Stimulated activated CD8-positive, alpha-beta memory T cell treated with anti-CD3 and anti-CD28 coated beads, Interleukin-2, amount 100 ng/mL, for 48 hours (primary cell): ENCODE measurements around the gene DDX10.
"Not testable (repeated sequence)": the region's sequence is repeated elsewhere in the genome, so short reads cannot be mapped to it uniquely, and the experiment has no call there.

ENCODE experiments used
- DNase-seq, 2 donors: peaks; one replicate each; pipeline ENCODE4 v3.0.0-alpha.2; 2020; ENCODE audit warnings: low read depth in 2 of 2

Gene DDX10

GRCh38 chr11:108774037-108774730 is 109.3 kb downstream of the DDX10 start:
- no peak for DNase-seq

- DNase-seq = no peak
These were observed 110.5 kb downstream of the DDX10 start for GRCh38 chr11:108775324-108775723.

DNA sequence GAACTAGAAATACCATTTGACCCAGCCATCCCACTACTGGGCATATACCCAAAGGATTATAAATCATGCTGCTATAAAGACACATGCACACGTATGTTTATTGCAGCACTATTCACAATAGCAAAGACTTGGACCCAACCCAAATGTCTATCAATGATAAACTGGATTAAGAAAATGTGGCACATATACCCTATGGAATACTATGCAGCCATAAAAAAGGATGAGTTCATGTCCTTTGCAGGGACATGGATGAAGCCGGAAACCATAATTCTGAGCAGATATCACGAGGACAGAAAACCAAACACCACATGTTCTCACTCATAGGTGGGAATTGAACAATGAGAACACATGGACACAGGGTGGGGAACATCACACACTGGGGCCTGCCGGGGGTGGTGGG is 114.3 kb downstream of the DDX10 start:
- not testable (repeated sequence) for DNase-seq

DNA sequence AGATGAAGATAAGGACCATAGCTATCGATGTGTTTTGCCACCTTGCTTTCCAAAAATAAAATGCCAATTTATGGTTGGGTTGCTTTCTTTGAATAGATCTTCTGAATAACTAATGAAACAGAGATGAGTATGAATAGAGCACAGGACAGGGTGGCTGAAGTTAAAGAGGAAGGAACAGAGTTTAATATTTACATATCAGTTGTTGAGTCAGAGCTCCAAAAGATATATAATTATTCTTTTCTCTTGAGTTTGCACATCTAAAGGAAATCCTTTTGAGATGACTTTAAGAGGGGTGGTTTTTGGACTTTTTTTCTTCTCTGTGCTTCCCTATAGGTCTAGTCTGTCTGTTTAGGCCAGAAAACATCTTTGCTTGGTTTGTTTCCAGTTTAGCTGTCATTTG is 115.2 kb downstream of the DDX10 start:
- no peak for DNase-seq

GRCh38 chr11:108781946-108782345 is 117.1 kb downstream of the DDX10 start:
- no peak for DNase-seq

DNA sequence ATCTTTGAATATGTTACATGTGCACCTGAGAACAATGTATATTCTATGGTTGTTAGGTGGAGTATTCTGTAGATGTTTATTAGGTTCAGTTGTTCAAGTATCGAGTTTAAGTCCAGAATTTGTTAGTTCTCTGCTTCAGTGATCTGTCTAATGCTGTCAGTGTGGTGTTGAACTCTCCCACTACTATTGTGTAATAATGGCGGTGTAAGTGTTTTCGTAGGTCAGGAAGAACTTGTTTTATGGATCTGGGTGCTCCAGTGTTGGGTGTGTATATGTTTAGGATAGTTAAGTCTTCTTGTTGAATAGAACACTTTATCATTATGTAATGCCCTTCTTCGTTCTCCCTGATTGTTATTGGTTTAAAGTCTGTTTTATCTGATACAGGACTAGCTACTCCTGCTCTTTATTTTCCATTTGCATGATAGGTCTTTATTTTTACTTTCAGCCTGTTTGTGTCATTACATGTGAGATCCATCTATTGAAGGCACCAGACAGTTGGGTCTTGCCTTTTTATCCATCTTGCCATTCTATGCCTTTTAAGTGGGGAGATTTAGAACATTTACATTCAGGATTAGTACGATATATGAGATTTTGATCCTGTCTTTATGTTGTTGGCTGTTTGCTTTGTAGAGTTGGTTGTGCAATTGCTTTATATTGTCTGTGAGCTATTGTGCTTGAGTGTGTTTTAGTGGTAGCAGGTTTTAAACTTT is 121.6 kb downstream of the DDX10 start:
- DNase-seq = no peak

GRCh38 chr11:108787105-108787504 is 122.2 kb downstream of the DDX10 start:
- DNase-seq = no peak

DNA sequence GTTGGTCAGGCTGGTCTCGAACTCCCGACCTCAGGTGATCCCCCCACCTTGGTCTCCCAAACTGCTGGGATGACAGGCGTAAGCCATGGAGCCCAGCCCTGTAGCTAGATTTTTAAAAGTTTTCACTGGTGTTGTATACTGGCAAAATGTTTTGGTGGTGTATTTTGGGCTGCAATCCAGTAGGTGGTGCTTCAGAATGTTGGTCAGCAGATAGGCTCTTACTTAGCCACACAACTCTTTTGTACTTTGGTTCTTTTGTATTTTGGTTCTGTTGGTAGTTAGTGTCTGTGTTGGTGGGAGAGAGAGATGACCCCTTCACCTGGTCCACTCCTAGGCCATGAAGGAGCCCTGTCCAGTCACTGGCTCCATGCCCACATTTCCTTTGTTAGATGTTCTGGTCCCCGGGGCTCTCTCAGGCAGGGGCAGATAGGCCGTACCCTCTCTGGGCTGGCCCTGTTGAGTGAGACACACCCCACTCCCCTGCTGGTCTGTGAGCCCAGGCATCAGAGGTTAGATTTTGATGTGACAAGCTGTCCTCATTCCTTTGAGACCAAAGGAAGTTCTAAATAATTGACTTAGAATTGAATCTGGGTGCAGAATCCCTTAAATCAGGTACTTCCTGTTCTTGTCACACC is 123.8 kb downstream of the DDX10 start:
- DNase-seq = no peak

DNA sequence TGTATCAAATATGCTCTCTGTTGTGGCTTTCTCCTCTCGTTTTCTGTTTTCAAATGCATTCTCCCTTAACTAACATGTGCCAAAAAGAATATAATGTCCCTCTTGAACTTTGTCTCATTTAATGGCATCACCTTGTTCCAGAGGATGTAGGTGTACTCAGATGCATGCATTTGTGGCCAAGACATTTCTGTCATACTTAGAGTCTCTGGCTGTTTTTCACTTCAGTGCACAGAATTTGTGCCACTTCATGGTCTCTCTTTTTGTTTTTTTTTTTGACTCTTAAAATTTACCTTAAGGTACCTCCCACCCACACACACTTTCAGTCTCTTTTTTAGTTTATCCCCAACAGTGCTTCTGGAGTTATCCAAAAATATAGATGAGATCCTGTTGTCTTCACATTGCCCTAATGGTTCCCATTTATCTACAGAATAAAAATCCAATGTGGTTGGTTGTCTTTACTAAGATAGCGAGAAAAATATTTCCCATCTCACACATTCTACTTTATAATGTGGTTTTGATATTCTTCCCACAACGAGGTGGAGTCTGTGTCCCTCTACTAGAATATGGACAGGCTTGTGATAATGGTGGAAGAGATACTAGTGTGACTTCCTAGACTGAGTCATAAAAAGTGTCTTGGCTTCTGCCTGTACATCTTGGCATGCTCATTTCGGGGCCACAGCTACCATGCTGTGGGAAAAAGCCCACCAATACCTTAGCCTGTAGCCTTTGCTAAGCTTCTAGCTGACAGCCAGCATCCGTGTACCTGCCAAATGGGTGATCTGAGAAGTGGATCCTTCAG is 125.8 kb downstream of the DDX10 start:
- no peak for DNase-seq

DNA sequence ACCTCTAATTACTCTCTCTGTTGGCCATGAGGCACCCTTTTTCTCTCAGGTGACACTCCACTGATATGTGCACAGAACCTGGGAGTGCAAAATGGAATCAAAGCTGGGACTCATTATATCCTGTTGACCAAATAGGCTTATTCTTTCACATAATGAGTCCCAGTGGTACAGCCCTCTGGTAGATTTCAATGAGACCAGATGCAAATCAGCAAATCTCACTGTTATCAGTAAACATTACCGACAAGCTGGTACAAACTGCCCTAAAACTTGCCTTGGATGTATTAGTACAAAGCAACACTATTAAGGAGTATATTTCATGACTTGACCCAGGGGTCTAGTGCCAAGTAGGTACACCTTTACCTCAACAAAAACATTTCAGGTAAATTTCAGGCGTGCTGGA is 128.3 kb downstream of the DDX10 start:
- DNase-seq = no peak

GRCh38 chr11:108793611-108794010 is 128.7 kb downstream of the DDX10 start:
- no peak for DNase-seq

- no peak for DNase-seq
These were observed 131.7 kb downstream of the DDX10 start for GRCh38 chr11:108796551-108796950.

GRCh38 chr11:108797578-108798100 is 132.8 kb downstream of the DDX10 start:
- no peak for DNase-seq

DNA sequence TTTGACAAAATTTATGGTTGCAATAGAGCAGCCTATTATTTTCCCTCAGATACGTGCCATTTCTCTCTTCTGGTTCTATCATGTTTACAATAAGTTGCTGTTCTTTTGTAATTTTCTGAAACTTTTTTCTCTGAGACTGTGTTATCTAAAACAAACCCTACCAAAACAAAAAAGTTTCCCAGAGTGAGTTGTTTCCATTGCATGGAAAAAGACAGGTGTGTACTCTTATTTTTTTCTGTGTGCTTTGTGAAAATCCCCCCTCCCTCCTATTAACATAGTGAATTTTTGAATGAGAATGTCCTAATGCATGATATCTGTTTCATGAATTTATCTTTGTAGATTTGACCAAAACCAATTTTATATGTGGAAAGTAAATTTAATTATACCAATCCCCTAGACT is 137.6 kb downstream of the DDX10 start:
- no peak for DNase-seq

GRCh38 chr11:108803776-108804175 is 138.9 kb downstream of the DDX10 start:
- no peak for DNase-seq

DNA sequence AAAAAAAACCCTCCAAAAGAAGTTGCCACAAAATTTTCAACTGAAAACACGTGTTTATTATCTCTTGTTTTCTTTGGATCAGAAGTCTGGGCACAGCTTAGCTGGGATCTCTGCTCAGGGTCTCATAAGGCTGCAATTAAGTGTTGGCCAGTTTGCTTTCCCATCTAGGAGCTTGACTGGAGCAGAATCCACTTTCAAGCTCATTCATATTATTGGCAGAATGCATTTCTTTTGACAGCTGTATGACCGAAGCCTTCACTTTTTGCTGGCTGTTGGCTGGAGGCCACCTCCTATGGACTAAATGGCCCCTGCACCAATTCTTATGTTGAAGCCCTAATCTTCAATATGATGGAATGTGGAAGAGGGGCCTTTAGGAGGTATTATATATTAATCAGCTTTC is 139.6 kb downstream of the DDX10 start:
- DNase-seq = no peak

DNA sequence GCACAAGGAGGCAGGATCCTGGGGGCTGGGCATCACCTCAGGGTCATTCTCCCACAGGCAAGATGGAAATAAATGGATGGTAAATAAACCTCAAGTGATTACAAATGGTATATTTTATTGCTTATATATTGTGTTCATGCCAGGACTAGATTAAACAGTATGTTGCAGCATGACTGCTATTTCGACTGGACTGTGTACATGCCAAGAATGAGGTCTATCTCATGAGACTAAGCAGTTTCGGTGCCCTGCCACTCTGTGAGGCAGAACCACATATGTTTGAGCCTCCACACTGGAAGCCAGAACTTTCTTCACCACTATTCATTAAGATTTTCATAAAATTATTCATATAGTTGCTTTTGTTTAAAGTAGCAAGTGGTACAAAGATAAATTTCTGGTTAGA is 140.2 kb downstream of the DDX10 start:
- no peak for DNase-seq

GRCh38 chr11:108807262-108807661 is 142.4 kb downstream of the DDX10 start:
- DNase-seq = no peak

- DNase-seq = no peak
These were observed 148.2 kb downstream of the DDX10 start for GRCh38 chr11:108813086-108813485.

GRCh38 chr11:108817976-108818375 is 153.1 kb downstream of the DDX10 start:
- no peak for DNase-seq

- DNase-seq = no peak
These were observed 154.1 kb downstream of the DDX10 start for GRCh38 chr11:108818971-108819370.

DNA sequence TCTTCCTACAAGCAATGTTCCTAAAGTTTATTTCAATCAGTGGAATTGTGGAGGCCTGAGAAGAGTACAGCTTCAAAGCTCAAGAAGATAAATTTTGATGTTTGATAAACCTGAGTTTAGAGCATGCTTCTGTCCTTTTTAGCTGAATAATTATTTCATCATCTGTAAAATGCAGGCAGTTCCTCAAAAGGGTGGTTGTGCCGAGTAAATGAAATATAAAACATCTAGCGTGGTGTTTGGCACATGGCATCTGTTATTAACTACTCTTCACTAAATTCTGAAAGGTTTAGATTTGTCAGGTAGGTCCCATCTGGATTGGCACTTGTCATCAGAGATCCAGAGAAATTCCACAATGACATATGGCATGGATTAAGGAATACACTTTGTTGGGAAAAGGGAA is 155.1 kb downstream of the DDX10 start:
- DNase-seq = no peak
